ENCODE data around the gene BMERB1.
"Not testable (repeated sequence)": the region's sequence is repeated elsewhere in the genome, so short reads cannot be mapped to it uniquely, and the experiment has no call there.

The BMERB1 gene

GRCh38 chr16:15434079-15434424 lies 336 bp upstream of the BMERB1 start:
- Histone ChIP-seq H3K4me1 (ENCODE audit: control insufficient read depth, insufficient read depth, low read length) (peaks cover 5% of the 10 kb centered on the region), H3K27ac (ENCODE audit: low read depth, low read length) (no peak overlapping the region), H3K36me3 (ENCODE audit: control insufficient read depth, insufficient read depth, low read length) (no peaks in the 10 kb centered on the region), H3K4me3 (ENCODE audit: low read length) (peak overlapping the region; percentile 83), H3K27me3 (ENCODE audit: control insufficient read depth, insufficient read depth, low read length) (no peaks in the 10 kb centered on the region), H3K9ac (ENCODE audit: low read length) (peak overlapping the region; percentile 21)

GRCh38 chr16:15435216-15435864 lies 952 bp downstream of the BMERB1 start:
- Histone ChIP-seq H3K4me1 (ENCODE audit: control insufficient read depth, insufficient read depth, low read length) (peaks cover 5% of the 10 kb centered on the region), H3K4me3 (ENCODE audit: low read length) (peak overlapping the region; percentile 83), H3K36me3 (ENCODE audit: control insufficient read depth, insufficient read depth, low read length) (no peaks in the 10 kb centered on the region), H3K27me3 (ENCODE audit: control insufficient read depth, insufficient read depth, low read length) (no peaks in the 10 kb centered on the region), H3K9ac (ENCODE audit: low read length) (no peak overlapping the region), H3K27ac (ENCODE audit: low read depth, low read length) (peak overlapping the region; percentile 80)

GRCh38 chr16:15439102-15439501 lies 4.7 kb downstream of the BMERB1 start:
- H3K27me3 ChIP-seq (ENCODE audit: control insufficient read depth, insufficient read depth, low read length), result no peaks in the 10 kb centered on the region
- H3K27ac ChIP-seq (ENCODE audit: low read depth, low read length), result no peak overlapping the region
- no peak overlapping the region for H3K9ac ChIP-seq (ENCODE audit: low read length)

GRCh38 chr16:15439521-15439920 lies 5.1 kb downstream of the BMERB1 start:
- Histone ChIP-seq H3K4me3 (ENCODE audit: low read length) (no peak overlapping the region), H3K4me1 (ENCODE audit: control insufficient read depth, insufficient read depth, low read length) (no peaks in the 10 kb centered on the region), H3K27ac (ENCODE audit: low read depth, low read length) (no peak overlapping the region), H3K27me3 (ENCODE audit: control insufficient read depth, insufficient read depth, low read length) (no peaks in the 10 kb centered on the region), H3K9ac (ENCODE audit: low read length) (no peak overlapping the region), H3K36me3 (ENCODE audit: control insufficient read depth, insufficient read depth, low read length) (no peaks in the 10 kb centered on the region)

More at GRCh38 chr16:15439102-15439501, 4.7 kb downstream of the BMERB1 start:
- no peak overlapping the region for H3K4me3 ChIP-seq (ENCODE audit: low read length)
- peaks cover 1% of the 10 kb centered on the region for H3K4me1 ChIP-seq (ENCODE audit: control insufficient read depth, insufficient read depth, low read length)
- no peaks in the 10 kb centered on the region for H3K36me3 ChIP-seq (ENCODE audit: control insufficient read depth, insufficient read depth, low read length)

GRCh38 chr16:15440852-15441251 lies 6.5 kb downstream of the BMERB1 start:
- H3K27ac ChIP-seq (ENCODE audit: low read depth, low read length), result no peak overlapping the region

GRCh38 chr16:15442140-15442539 lies 7.8 kb downstream of the BMERB1 start:
- not testable (repeated sequence) for H3K27me3 ChIP-seq (ENCODE audit: control insufficient read depth, insufficient read depth, low read length); H3K27ac ChIP-seq (ENCODE audit: low read depth, low read length); H3K4me3 ChIP-seq (ENCODE audit: low read length); H3K36me3 ChIP-seq (ENCODE audit: control insufficient read depth, insufficient read depth, low read length); H3K4me1 ChIP-seq (ENCODE audit: control insufficient read depth, insufficient read depth, low read length); H3K9ac ChIP-seq (ENCODE audit: low read length)

More at GRCh38 chr16:15440852-15441251, 6.5 kb downstream of the BMERB1 start:
- Histone ChIP-seq H3K27me3 (ENCODE audit: control insufficient read depth, insufficient read depth, low read length) (no peaks in the 10 kb centered on the region), H3K36me3 (ENCODE audit: control insufficient read depth, insufficient read depth, low read length) (no peaks in the 10 kb centered on the region), H3K9ac (ENCODE audit: low read length) (no peak overlapping the region), H3K4me3 (ENCODE audit: low read length) (no peak overlapping the region), H3K4me1 (ENCODE audit: control insufficient read depth, insufficient read depth, low read length) (no peaks in the 10 kb centered on the region)

GRCh38 chr16:15443753-15444152 lies 9.4 kb downstream of the BMERB1 start:
- H3K27me3 ChIP-seq (ENCODE audit: control insufficient read depth, insufficient read depth, low read length), result no peaks in the 10 kb centered on the region
- no peaks in the 10 kb centered on the region for H3K36me3 ChIP-seq (ENCODE audit: control insufficient read depth, insufficient read depth, low read length)
- H3K4me3 ChIP-seq (ENCODE audit: low read length), result no peak overlapping the region
- H3K9ac ChIP-seq (ENCODE audit: low read length), result no peak overlapping the region
- H3K27ac ChIP-seq (ENCODE audit: low read depth, low read length), result no peak overlapping the region
- no peaks in the 10 kb centered on the region for H3K4me1 ChIP-seq (ENCODE audit: control insufficient read depth, insufficient read depth, low read length)

GRCh38 chr16:15444264-15444663 lies 9.9 kb downstream of the BMERB1 start:
- no peak overlapping the region for H3K27ac ChIP-seq (ENCODE audit: low read depth, low read length)
- H3K36me3 ChIP-seq (ENCODE audit: control insufficient read depth, insufficient read depth, low read length), result no peaks in the 10 kb centered on the region
- H3K4me3 ChIP-seq (ENCODE audit: low read length), result no peak overlapping the region
- no peaks in the 10 kb centered on the region for H3K27me3 ChIP-seq (ENCODE audit: control insufficient read depth, insufficient read depth, low read length)
- no peak overlapping the region for H3K9ac ChIP-seq (ENCODE audit: low read length)
- no peaks in the 10 kb centered on the region for H3K4me1 ChIP-seq (ENCODE audit: control insufficient read depth, insufficient read depth, low read length)

GRCh38 chr16:15445450-15445849 lies 11.1 kb downstream of the BMERB1 start:
- no peaks in the 10 kb centered on the region for H3K4me1 ChIP-seq (ENCODE audit: control insufficient read depth, insufficient read depth, low read length)
- no peak overlapping the region for H3K9ac ChIP-seq (ENCODE audit: low read length)
- no peaks in the 10 kb centered on the region for H3K27me3 ChIP-seq (ENCODE audit: control insufficient read depth, insufficient read depth, low read length)
- H3K4me3 ChIP-seq (ENCODE audit: low read length), result no peak overlapping the region
- H3K27ac ChIP-seq (ENCODE audit: low read depth, low read length), result no peak overlapping the region
- no peaks in the 10 kb centered on the region for H3K36me3 ChIP-seq (ENCODE audit: control insufficient read depth, insufficient read depth, low read length)

- H3K4me3 ChIP-seq (ENCODE audit: low read length), result no peak overlapping the region
- H3K27me3 ChIP-seq (ENCODE audit: control insufficient read depth, insufficient read depth, low read length), result no peaks in the 10 kb centered on the region
Measured at GRCh38 chr16:15446901-15447300, 12.5 kb downstream of the BMERB1 start.

GRCh38 chr16:15450624-15451023 lies 16.2 kb downstream of the BMERB1 start:
- Histone ChIP-seq H3K9ac (ENCODE audit: low read length) (no peak overlapping the region), H3K27ac (ENCODE audit: low read depth, low read length) (no peak overlapping the region), H3K4me1 (ENCODE audit: control insufficient read depth, insufficient read depth, low read length) (no peaks in the 10 kb centered on the region), H3K36me3 (ENCODE audit: control insufficient read depth, insufficient read depth, low read length) (no peaks in the 10 kb centered on the region), H3K27me3 (ENCODE audit: control insufficient read depth, insufficient read depth, low read length) (no peaks in the 10 kb centered on the region), H3K4me3 (ENCODE audit: low read length) (no peak overlapping the region)

More at GRCh38 chr16:15446901-15447300, 12.5 kb downstream of the BMERB1 start:
- no peaks in the 10 kb centered on the region for H3K36me3 ChIP-seq (ENCODE audit: control insufficient read depth, insufficient read depth, low read length)
- H3K4me1 ChIP-seq (ENCODE audit: control insufficient read depth, insufficient read depth, low read length), result no peaks in the 10 kb centered on the region
- H3K27ac ChIP-seq (ENCODE audit: low read depth, low read length), result no peak overlapping the region
- no peak overlapping the region for H3K9ac ChIP-seq (ENCODE audit: low read length)

- H3K36me3 ChIP-seq (ENCODE audit: control insufficient read depth, insufficient read depth, low read length), result no peaks in the 10 kb centered on the region
- H3K4me1 ChIP-seq (ENCODE audit: control insufficient read depth, insufficient read depth, low read length), result no peaks in the 10 kb centered on the region
- H3K4me3 ChIP-seq (ENCODE audit: low read length), result no peak overlapping the region
- no peak overlapping the region for H3K9ac ChIP-seq (ENCODE audit: low read length)
- H3K27ac ChIP-seq (ENCODE audit: low read depth, low read length), result no peak overlapping the region
- H3K27me3 ChIP-seq (ENCODE audit: control insufficient read depth, insufficient read depth, low read length), result no peaks in the 10 kb centered on the region
Measured at GRCh38 chr16:15451098-15451731, 16.8 kb downstream of the BMERB1 start.

- H3K9ac ChIP-seq (ENCODE audit: low read length), result no peak overlapping the region
- H3K27ac ChIP-seq (ENCODE audit: low read depth, low read length), result no peak overlapping the region
- H3K36me3 ChIP-seq (ENCODE audit: control insufficient read depth, insufficient read depth, low read length), result no peaks in the 10 kb centered on the region
- H3K4me3 ChIP-seq (ENCODE audit: low read length), result no peak overlapping the region
- H3K4me1 ChIP-seq (ENCODE audit: control insufficient read depth, insufficient read depth, low read length), result no peaks in the 10 kb centered on the region
- H3K27me3 ChIP-seq (ENCODE audit: control insufficient read depth, insufficient read depth, low read length), result no peaks in the 10 kb centered on the region
Measured at GRCh38 chr16:15452246-15452855, 18.0 kb downstream of the BMERB1 start.
